ENCODE measurements around the gene CADM1. TPM values are rescaled to one million over a fixed set of nuclear protein-coding genes. Genes with fewer than 3 reads are reported as not detected.

Gene CADM1
- total RNA-seq, 2 experiments from 2014 or later: 59.7 to 89.7 TPM

DNA sequence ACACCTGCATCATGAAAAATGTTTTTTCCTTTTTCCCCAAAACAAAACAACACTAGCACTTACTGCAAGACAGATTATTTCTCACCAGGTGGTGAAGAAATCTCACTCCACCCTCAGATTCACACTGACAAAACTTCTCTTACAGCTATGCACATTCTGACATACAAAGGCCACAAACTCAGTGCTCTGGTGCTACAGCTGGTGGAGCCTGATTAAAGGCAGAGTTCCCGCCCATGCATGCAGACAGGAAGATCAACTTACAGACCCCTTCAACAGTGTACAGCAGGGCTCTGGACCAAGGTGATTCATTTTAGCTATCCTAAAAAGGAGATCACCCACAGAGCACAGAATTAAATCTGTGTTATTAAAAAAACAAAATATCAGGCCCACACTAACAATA is 112.6 kb downstream of the CADM1 start:
- H4K20me1 ChIP-seq (ENCODE audit: insufficient read depth, low read length): no peaks in the 10 kb centered on the region
- peaks cover 41% of the 10 kb centered on the region for H3K4me1 ChIP-seq (ENCODE audit: insufficient read depth, low read length, poor library complexity, severe bottlenecking)
- H3K9me3 ChIP-seq (ENCODE audit: low read length): no peaks in the 10 kb centered on the region
- BruUV-seq (replicated peaks): no TSS peak
- TF ChIP-seq EZH2phosphoT487 (IDR thresholded peaks at IDR 0.05; ENCODE audit: borderline replicate concordance, low read depth, low read length): no peak
- TF ChIP-seq, protein P1, sequence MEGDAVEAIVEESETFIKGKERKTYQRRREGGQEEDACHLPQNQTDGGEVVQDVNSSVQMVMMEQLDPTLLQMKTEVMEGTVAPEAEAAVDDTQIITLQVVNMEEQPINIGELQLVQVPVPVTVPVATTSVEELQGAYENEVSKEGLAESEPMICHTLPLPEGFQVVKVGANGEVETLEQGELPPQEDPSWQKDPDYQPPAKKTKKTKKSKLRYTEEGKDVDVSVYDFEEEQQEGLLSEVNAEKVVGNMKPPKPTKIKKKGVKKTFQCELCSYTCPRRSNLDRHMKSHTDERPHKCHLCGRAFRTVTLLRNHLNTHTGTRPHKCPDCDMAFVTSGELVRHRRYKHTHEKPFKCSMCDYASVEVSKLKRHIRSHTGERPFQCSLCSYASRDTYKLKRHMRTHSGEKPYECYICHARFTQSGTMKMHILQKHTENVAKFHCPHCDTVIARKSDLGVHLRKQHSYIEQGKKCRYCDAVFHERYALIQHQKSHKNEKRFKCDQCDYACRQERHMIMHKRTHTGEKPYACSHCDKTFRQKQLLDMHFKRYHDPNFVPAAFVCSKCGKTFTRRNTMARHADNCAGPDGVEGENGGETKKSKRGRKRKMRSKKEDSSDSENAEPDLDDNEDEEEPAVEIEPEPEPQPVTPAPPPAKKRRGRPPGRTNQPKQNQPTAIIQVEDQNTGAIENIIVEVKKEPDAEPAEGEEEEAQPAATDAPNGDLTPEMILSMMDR (conservative IDR thresholded peaks at IDR 0.05; ENCODE audit: low read length): no peak
- peak overlapping the region; percentile 31; the same call in 1 of the 2 replicates for H2AFZ ChIP-seq (ENCODE audit: low read length)
- H3K4me3 ChIP-seq (ENCODE audit: low read depth, low read length, poor library complexity, severe bottlenecking): peak overlapping the region; percentile 56
- peak overlapping the region; percentile 84 for H3K4me2 ChIP-seq (ENCODE audit: low read length)
- CTCF ChIA-PET (ENCODE audit: unreplicated experiment): no interaction called here
- no peaks in the 10 kb centered on the region for H3K9me2 ChIP-seq (ENCODE audit: insufficient read depth, low read length)
- peak overlapping the region; percentile 71 for H3K27ac ChIP-seq (ENCODE audit: low read depth, low read length, poor library complexity, severe bottlenecking)
- DNase-seq (ENCODE audit: low spot score): peak; percentile 80
- POLR2A ChIA-PET: interaction anchor here (0.6 to 2.4 kb wide), 2 partner anchors 105 to 110 kb away, joined by 3 to 10 read pairs; no protein-coding TSS in a partner anchor
- peaks cover 7% of the 10 kb centered on the region; the same call in 1 of the 2 replicates for H3K79me2 ChIP-seq (ENCODE audit: insufficient read depth, low read depth, low read length)
- intact Hi-C loops (cut with micrococcal nuclease; ENCODE audit: unreplicated experiment): loop anchor here (2.0 to 5.0 kb wide), 2 partner anchors 77 to 111 kb away; partner anchors contain the start of gene CADM1
- no peaks in the 10 kb centered on the region for H3K36me3 ChIP-seq (ENCODE audit: insufficient read depth, low read length)

DNA sequence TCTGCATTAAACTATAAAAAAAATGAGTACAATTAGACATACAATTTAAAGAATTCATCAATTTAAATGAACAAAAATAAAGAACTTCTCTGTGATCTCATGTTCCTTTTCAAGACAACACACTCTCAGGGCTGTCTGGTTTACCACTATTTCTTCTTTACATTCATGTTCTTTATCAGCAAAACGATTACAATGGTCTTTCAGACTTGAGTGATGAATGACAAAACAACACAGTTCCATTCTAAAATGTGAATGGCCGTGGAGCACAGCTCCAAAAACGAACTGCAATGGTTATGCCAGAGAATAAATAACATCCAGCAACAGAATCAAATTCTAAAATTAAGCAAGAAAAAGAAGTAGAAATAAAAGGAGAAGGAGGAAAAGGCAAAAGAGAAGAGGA is 113.1 kb downstream of the CADM1 start:
- Histone ChIP-seq H4K20me1 (ENCODE audit: insufficient read depth, low read length) (no peaks in the 10 kb centered on the region), H3K9me2 (ENCODE audit: insufficient read depth, low read length) (no peaks in the 10 kb centered on the region), H2AFZ (ENCODE audit: low read length) (peak overlapping the region; percentile 31; the same call in 1 of the 2 replicates), H3K4me1 (ENCODE audit: insufficient read depth, low read length, poor library complexity, severe bottlenecking) (peaks cover 41% of the 10 kb centered on the region), H3K4me3 (ENCODE audit: low read depth, low read length, poor library complexity, severe bottlenecking) (peak overlapping the region; percentile 56), H3K9me3 (ENCODE audit: low read length) (no peaks in the 10 kb centered on the region), H3K36me3 (ENCODE audit: insufficient read depth, low read length) (no peaks in the 10 kb centered on the region), H3K79me2 (ENCODE audit: insufficient read depth, low read depth, low read length) (peaks cover 7% of the 10 kb centered on the region; the same call in 1 of the 2 replicates), H3K27ac (ENCODE audit: low read depth, low read length, poor library complexity, severe bottlenecking) (peak overlapping the region; percentile 71), H3K4me2 (ENCODE audit: low read length) (peak overlapping the region; percentile 84)
- ChIA-PET CTCF (ENCODE audit: unreplicated experiment) (interaction anchor here (1.2 kb wide), 1 partner anchor 31 kb away, joined by 3 read pairs; no protein-coding TSS in a partner anchor), POLR2A (interaction anchor here (0.6 to 2.4 kb wide), 8 partner anchors 15 to 139 kb away, joined by 3 to 10 read pairs (median 4); no protein-coding TSS in a partner anchor)
- TF ChIP-seq, protein P1 (conservative IDR thresholded peaks at IDR 0.05; ENCODE audit: low read length): no peak
- TF ChIP-seq EZH2phosphoT487 (IDR thresholded peaks at IDR 0.05; ENCODE audit: borderline replicate concordance, low read depth, low read length): no peak
- DNase-seq (ENCODE audit: low spot score): peak; percentile 8
- intact Hi-C loops (cut with micrococcal nuclease; ENCODE audit: unreplicated experiment): loop anchor here (2.0 to 5.0 kb wide), 2 partner anchors 78 to 111 kb away; partner anchors contain the start of gene CADM1
- BruUV-seq (replicated peaks): no TSS peak

DNA sequence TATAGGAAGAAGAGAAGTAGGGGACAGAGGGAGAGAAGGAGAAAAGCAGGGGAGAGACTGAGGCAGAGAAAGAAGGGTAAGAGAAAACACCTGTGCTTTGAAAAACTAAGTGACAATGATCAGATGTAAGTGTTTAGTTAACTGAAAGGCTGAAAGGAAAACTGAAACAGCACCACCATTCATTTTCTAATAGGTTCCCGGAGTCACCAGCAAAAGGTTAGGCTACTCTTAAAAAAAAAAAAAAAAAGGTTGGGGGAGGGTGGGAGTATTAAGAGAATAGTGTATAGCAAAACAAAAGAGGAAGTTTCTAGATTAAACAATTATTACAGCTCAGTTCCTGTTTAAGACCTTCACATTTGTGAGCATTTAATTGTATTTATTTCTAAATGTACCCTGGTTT is 113.8 kb downstream of the CADM1 start:
- Histone ChIP-seq H4K20me1 (ENCODE audit: insufficient read depth, low read length) (no peaks in the 10 kb centered on the region), H3K9me3 (ENCODE audit: low read length) (no peaks in the 10 kb centered on the region), H3K4me2 (ENCODE audit: low read length) (peak overlapping the region; percentile 84), H3K4me3 (ENCODE audit: low read depth, low read length, poor library complexity, severe bottlenecking) (peak overlapping the region; percentile 56), H3K79me2 (ENCODE audit: insufficient read depth, low read depth, low read length) (peaks cover 7% of the 10 kb centered on the region; the same call in 1 of the 2 replicates), H3K9me2 (ENCODE audit: insufficient read depth, low read length) (no peaks in the 10 kb centered on the region), H3K36me3 (ENCODE audit: insufficient read depth, low read length) (no peaks in the 10 kb centered on the region), H2AFZ (ENCODE audit: low read length) (peak overlapping the region; percentile 31; the same call in 1 of the 2 replicates), H3K27ac (ENCODE audit: low read depth, low read length, poor library complexity, severe bottlenecking) (peak overlapping the region; percentile 71), H3K4me1 (ENCODE audit: insufficient read depth, low read length, poor library complexity, severe bottlenecking) (peaks cover 41% of the 10 kb centered on the region)
- peak; percentile 49 for DNase-seq (ENCODE audit: low spot score)
- intact Hi-C loops (cut with micrococcal nuclease; ENCODE audit: unreplicated experiment): loop anchor here (2.0 to 5.0 kb wide), 2 partner anchors 78 to 112 kb away; partner anchors contain the start of gene CADM1
- CTCF ChIA-PET (ENCODE audit: unreplicated experiment): interaction anchor here (0.6 to 1.2 kb wide), 5 partner anchors 31 to 166 kb away, joined by 3 to 15 read pairs (median 4); no protein-coding TSS in a partner anchor
- BruUV-seq (replicated peaks): no TSS peak
- TF ChIP-seq, protein P1 (conservative IDR thresholded peaks at IDR 0.05; ENCODE audit: low read length): no peak
- no peak for TF ChIP-seq EZH2phosphoT487 (IDR thresholded peaks at IDR 0.05; ENCODE audit: borderline replicate concordance, low read depth, low read length)
- POLR2A ChIA-PET: interaction anchor here (0.6 to 2.4 kb wide), 14 partner anchors 10 to 462 kb away, joined by 3 to 10 read pairs (median 4); no protein-coding TSS in a partner anchor
